Heart left ventricle (tissue), 13 donors: Measurements from ENCODE around the gene SLC5A10.

Experiments
- CTCF ChIP-seq, 12 donors: fragments of 200-600 bp; sonication (generic) in 4 of 12; IDR thresholded peaks; one replicate each; pipeline versions ENCODE4 v1.5.0 to v1.8.0; 2018 to 2022; ENCODE audit warnings: antibody characterized with exemption in 12 of 12, mild to moderate bottlenecking in 5 of 12
- POLR2A ChIP-seq, 2 donors: fragments of 450-650 bp; IDR thresholded peaks; one replicate each; pipeline ENCODE4 v1.6.1; 2017; ENCODE audit warnings: antibody characterized with exemption in 2 of 2, mild to moderate bottlenecking in 2 of 2, moderate library complexity in 2 of 2
- donor health status: ischemic (EF 13 %, LVEDD 7.1; RV severe dilation, severe dysfunction).
- donor health status: DM: no; HTN: yes; CAD: no.
- donor health status: DM: no; HTN: no; CAD: no.
- donor health status: ischemic (EF 25% LVEDD 6.9; RV normal size, moderate dysfunction).
- donor health status: ischemic (EF 25% LVEDD 5.7; RV mildly dilated, moderate dysfunction).
- donor health status: ischemic (EF 35%, LVEDD 5.7; RV mildly dilated, moderate dysfunction).
- donor health status: nonischemic (EF 11% LVEDD 7.7; RV severe dilation, severe dysfunction).
- donor health status: DM: yes; HTN: yes; CAD: no.
- donor health status: PGD.
- donor health status: ischemic (EF 29% LVEDD 5.4; RV normal size, mild dysfunction).
- donor health status: nonischemic (EF 23%, LVEDD 6.1; RV moderate dilation, normal function).

GRCh38 chr17:18910326-18910725 is 41.6 kb upstream of the SLC5A10 start:
- TF ChIP-seq CTCF (IDR thresholded peaks at IDR 0.05) (no peak), POLR2A (IDR thresholded peaks at IDR 0.05) (no peak)
